GM23338 (cell line): ENCODE data around the gene SLC2A1. TPM values are rescaled to one million over a fixed set of nuclear protein-coding genes. Genes with fewer than 3 reads are reported as not detected.

Experiments
- ATAC-seq: fragments of 200-7000 bp; cut with Tn5 transposase; 3 replicates; pipeline ENCODE4 v1.9.1; 2020
- DNase-seq: peaks from one replicate; pipeline ENCODE4 v3.0.0-alpha.2; 2015; ENCODE audit warnings: low spot score
- H2AFZ ChIP-seq: fragments of 200-600 bp; sonication (generic); 2 replicates; pipeline ENCODE4 v1.8.0; 2016; ENCODE audit warnings: antibody characterized with exemption, mild to moderate bottlenecking, moderate library complexity
- H3F3A ChIP-seq: fragments of 200-600 bp; sonication (generic); replicated peaks from 2 replicates; pipeline ENCODE4 v1.8.0; 2017; ENCODE audit warnings: antibody characterized with exemption, mixed run types, low read depth
- H3K27ac ChIP-seq: fragments of 200-600 bp; sonication (generic); 2 replicates; pipeline ENCODE4 v1.6.1; 2016; ENCODE audit warnings: low read depth
- H3K27me3 ChIP-seq: fragments of 200-600 bp; sonication (generic); 2 replicates; pipeline ENCODE4 v1.8.0; 2016; ENCODE audit warnings: mild to moderate bottlenecking, mixed run types, moderate library complexity; ENCODE audit not compliant: insufficient read depth
- H3K36me3 ChIP-seq: fragments of 200-600 bp; sonication (generic); 2 replicates; pipeline ENCODE4 v1.8.0; 2016; ENCODE audit warnings: mild to moderate bottlenecking; ENCODE audit not compliant: insufficient read depth
- H3K4me1 ChIP-seq: fragments of 200-600 bp; sonication (generic); 2 replicates; pipeline ENCODE4 v1.8.0; 2016; ENCODE audit warnings: mild to moderate bottlenecking, moderate library complexity; ENCODE audit not compliant: insufficient read depth
- H3K4me2 ChIP-seq: fragments of 200-600 bp; sonication (generic); 2 replicates; pipeline ENCODE4 v1.7.1; 2017; ENCODE audit warnings: mixed run types
- H3K4me3 ChIP-seq: fragments of 200-600 bp; sonication (generic); 2 replicates; pipeline ENCODE4 v1.6.1; 2016; ENCODE audit warnings: mixed run types
- H3K79me2 ChIP-seq: fragments of 200-600 bp; sonication (generic); replicated peaks from 2 replicates; pipeline ENCODE4 v1.8.0; 2017; ENCODE audit warnings: mild to moderate bottlenecking; ENCODE audit not compliant: insufficient read depth
- H3K9me2 ChIP-seq: fragments of 200-600 bp; sonication (generic); 2 replicates; pipeline ENCODE4 v1.8.0; 2017; ENCODE audit not compliant: insufficient read depth
- H4K20me1 ChIP-seq: fragments of 200-600 bp; sonication (generic); replicated peaks from 2 replicates; pipeline ENCODE4 v1.8.0; 2017; ENCODE audit warnings: mild to moderate bottlenecking; ENCODE audit not compliant: insufficient read depth
- H3K27ac Mint-ChIP-seq: 2 replicates; pipeline ENCODE4 v1.8.0; 2020; ENCODE audit warnings: inconsistent platforms, mild to moderate bottlenecking, moderate library complexity, mixed read lengths
- H3K27me3 Mint-ChIP-seq: 3 replicates; pipeline ENCODE4 v1.8.0; 2022; ENCODE audit warnings: low read depth, mild to moderate bottlenecking, moderate library complexity, mixed read lengths, inconsistent platforms; ENCODE audit not compliant: insufficient read depth, poor library complexity
- H3K36me3 Mint-ChIP-seq: 3 replicates; pipeline ENCODE4 v1.8.0; 2021; ENCODE audit warnings: low read depth, mild to moderate bottlenecking, inconsistent platforms, moderate library complexity, mixed read lengths
- H3K4me1 Mint-ChIP-seq: 3 replicates; pipeline ENCODE4 v1.8.0; 2020; ENCODE audit warnings: mild to moderate bottlenecking, inconsistent platforms, mixed read lengths
- H3K4me3 Mint-ChIP-seq: 3 replicates; pipeline ENCODE4 v1.8.0; 2021; ENCODE audit warnings: moderate library complexity, mild to moderate bottlenecking, inconsistent platforms, mixed read lengths
- H3K9me3 Mint-ChIP-seq: 3 replicates; pipeline ENCODE4 v1.8.0; 2020; ENCODE audit warnings: moderate library complexity, mild to moderate bottlenecking, inconsistent platforms, mixed read lengths
- JUNB ChIP-seq: IDR thresholded peaks from one replicate; pipeline ENCODE4 v1.6.1; 2016; ENCODE audit warnings: antibody characterized with exemption; ENCODE audit not compliant: unreplicated experiment
- NANOG ChIP-seq: IDR thresholded peaks from 2 replicates; pipeline ENCODE4 v1.6.1; 2016; ENCODE audit warnings: antibody characterized with exemption, borderline replicate concordance
- POLR2AphosphoS5 ChIP-seq: IDR thresholded peaks from 2 replicates; pipeline ENCODE4 v1.6.1; 2016; ENCODE audit warnings: antibody characterized with exemption, low read depth
- STAT1 ChIP-seq: IDR thresholded peaks from one replicate; pipeline ENCODE4 v1.6.1; 2016; ENCODE audit warnings: antibody characterized with exemption; ENCODE audit not compliant: unreplicated experiment
- ZNF114 ChIP-seq: fragments of 250-450 bp; sonication (Bioruptor Pico); IDR thresholded peaks from 2 replicates; pipeline ENCODE4 v1.5.0; 2020; ENCODE audit warnings: mild to moderate bottlenecking, moderate library complexity
- ZNF331 ChIP-seq: fragments of 250-450 bp; sonication (Bioruptor Pico); IDR thresholded peaks from 2 replicates; pipeline ENCODE4 v1.5.0; 2020; ENCODE audit warnings: low read depth, mild to moderate bottlenecking, moderate library complexity
- polyA plus RNA-seq: library from polyadenylated mRNA; unstranded; fragments of >200 nt; fragmentation: Nextera tagmentation; extraction: Ambion mirVana; gene quantifications from 2 replicates; pipeline ENCODE4 v1.2.1, GENCODE V29; 2016
- total RNA-seq: library from RNA; depleted of rRNA; stranded (reverse); fragments of >200 nt; shearing (Covaris generic); gene quantifications from 2 replicates; pipeline ENCODE4 v1.2.3, GENCODE V29; 2014
- TF ChIP-seq, protein P1 (sequence below): fragments of 250-450 bp; sonication (Bioruptor Pico); IDR thresholded peaks from 2 replicates; pipeline ENCODE4 v1.5.0; 2020; ENCODE audit warnings: mild to moderate bottlenecking, moderate library complexity
- TF ChIP-seq, protein P2 (sequence below): IDR thresholded peaks from one replicate; pipeline ENCODE4 v1.6.1; 2018; ENCODE audit warnings: antibody characterized with exemption; ENCODE audit not compliant: unreplicated experiment
- TF ChIP-seq, protein P3 (sequence below), 2 experiments: fragments of 200-600 bp in 1 of 2; sonication (generic) in 1 of 2; conservative IDR thresholded peaks; 2 replicates each; pipeline versions ENCODE4 v1.5.1 to v1.6.1; 2016 to 2017; ENCODE audit warnings: antibody characterized with exemption in 2 of 2, low read depth in 2 of 2, mild to moderate bottlenecking in 2 of 2, moderate library complexity in 1 of 2
- TF ChIP-seq, protein P4 (sequence below): IDR thresholded peaks from 2 replicates; pipeline ENCODE4 v1.6.1; 2016; ENCODE audit warnings: antibody characterized with exemption

The SLC2A1 gene
- total and polyA plus RNA-seq, 2 experiments from 2014 or later: 66.1 to 305 TPM

DNA sequence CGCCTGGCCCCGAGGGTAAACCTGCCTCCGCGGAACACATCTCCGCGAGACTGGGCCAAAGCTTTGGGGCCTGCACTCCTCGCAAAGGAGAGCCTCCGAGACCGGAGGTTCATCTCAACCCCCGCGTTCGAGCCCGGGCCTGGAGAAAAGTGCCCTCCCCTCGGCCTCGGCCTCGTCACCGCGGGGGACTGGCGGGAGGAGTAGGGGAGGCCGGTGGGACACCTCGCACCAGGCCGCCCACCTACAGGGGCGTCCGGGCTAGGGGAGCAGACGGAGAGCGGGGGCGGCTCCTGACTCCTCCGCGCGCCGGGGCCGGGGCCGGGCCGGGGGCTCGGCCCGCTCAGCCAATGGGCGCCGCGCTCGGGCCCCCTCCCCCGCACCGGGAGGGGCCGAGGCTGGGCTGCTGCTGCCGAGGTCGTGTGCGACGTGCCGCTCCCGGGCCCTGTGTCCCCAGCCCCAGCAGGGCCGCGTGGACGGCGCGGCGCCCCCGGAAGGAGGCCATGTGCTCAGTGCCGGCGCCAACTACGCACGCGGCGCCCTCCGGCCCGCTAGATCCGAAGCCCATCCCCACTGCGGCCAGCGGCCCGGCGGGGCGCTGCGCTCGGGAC, 684 bp downstream of the SLC2A1 start (continued):
- TF ChIP-seq, protein P1, sequence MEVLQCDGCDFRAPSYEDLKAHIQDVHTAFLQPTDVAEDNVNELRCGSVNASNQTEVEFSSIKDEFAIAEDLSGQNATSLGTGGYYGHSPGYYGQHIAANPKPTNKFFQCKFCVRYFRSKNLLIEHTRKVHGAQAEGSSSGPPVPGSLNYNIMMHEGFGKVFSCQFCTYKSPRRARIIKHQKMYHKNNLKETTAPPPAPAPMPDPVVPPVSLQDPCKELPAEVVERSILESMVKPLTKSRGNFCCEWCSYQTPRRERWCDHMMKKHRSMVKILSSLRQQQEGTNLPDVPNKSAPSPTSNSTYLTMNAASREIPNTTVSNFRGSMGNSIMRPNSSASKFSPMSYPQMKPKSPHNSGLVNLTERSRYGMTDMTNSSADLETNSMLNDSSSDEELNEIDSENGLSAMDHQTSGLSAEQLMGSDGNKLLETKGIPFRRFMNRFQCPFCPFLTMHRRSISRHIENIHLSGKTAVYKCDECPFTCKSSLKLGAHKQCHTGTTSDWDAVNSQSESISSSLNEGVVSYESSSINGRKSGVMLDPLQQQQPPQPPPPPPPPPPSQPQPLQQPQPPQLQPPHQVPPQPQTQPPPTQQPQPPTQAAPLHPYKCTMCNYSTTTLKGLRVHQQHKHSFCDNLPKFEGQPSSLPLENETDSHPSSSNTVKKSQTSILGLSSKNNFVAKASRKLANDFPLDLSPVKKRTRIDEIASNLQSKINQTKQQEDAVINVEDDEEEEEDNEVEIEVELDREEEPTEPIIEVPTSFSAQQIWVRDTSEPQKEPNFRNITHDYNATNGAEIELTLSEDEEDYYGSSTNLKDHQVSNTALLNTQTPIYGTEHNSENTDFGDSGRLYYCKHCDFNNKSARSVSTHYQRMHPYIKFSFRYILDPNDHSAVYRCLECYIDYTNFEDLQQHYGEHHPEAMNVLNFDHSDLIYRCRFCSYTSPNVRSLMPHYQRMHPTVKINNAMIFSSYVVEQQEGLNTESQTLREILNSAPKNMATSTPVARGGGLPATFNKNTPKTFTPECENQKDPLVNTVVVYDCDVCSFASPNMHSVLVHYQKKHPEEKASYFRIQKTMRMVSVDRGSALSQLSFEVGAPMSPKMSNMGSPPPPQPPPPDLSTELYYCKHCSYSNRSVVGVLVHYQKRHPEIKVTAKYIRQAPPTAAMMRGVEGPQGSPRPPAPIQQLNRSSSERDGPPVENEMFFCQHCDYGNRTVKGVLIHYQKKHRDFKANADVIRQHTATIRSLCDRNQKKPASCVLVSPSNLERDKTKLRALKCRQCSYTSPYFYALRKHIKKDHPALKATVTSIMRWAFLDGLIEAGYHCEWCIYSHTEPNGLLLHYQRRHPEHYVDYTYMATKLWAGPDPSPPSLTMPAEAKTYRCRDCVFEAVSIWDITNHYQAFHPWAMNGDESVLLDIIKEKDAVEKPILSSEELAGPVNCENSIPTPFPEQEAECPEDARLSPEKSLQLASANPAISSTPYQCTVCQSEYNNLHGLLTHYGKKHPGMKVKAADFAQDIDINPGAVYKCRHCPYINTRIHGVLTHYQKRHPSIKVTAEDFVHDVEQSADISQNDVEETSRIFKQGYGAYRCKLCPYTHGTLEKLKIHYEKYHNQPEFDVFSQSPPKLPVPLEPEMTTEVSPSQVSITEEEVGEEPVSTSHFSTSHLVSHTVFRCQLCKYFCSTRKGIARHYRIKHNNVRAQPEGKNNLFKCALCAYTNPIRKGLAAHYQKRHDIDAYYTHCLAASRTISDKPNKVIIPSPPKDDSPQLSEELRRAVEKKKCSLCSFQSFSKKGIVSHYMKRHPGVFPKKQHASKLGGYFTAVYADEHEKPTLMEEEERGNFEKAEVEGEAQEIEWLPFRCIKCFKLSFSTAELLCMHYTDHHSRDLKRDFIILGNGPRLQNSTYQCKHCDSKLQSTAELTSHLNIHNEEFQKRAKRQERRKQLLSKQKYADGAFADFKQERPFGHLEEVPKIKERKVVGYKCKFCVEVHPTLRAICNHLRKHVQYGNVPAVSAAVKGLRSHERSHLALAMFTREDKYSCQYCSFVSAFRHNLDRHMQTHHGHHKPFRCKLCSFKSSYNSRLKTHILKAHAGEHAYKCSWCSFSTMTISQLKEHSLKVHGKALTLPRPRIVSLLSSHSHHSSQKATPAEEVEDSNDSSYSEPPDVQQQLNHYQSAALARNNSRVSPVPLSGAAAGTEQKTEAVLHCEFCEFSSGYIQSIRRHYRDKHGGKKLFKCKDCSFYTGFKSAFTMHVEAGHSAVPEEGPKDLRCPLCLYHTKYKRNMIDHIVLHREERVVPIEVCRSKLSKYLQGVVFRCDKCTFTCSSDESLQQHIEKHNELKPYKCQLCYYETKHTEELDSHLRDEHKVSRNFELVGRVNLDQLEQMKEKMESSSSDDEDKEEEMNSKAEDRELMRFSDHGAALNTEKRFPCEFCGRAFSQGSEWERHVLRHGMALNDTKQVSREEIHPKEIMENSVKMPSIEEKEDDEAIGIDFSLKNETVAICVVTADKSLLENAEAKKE: no peak
- TF ChIP-seq STAT1 (no peak), ZNF331 (CRISPR knock-in tag) (no peak), JUNB (no peak)

DNA sequence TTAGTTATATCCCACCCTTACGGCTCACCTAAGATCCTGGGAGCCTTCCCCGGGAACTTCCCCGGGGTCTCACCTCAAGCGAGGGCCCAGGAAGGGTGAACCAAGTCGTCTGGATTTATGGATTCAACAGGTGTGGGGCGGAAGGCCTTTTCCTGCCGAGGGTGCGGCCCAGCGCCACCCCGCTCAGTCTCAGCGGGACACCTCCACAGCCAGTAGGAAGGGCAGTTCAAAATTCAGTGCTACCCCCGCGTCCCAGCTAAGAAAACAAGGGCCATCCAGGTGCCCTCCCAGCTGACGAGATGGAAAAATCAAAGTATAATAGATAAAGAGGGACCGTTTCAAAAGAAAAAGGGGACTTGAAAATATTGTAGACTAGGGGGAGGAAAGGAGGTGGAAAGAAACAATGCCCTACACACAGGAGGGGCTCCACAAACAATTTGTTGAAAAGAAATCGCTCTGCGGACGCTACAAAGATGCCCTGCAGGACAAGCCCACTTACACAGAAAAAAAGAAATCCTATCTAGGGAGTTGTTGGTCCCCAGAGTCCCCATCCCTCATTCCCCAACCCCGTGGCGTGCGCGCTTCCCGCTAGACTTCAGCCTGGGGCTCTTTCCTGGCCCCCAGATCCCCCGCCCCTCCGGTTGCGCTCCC, 1.3 kb downstream of the SLC2A1 start:
- Histone ChIP-seq H3K4me3 (peak overlapping the region; percentile 98), H4K20me1 (peaks cover 53% of the 10 kb centered on the region), H2AFZ (no peak overlapping the region), H3K4me1 (peaks cover 71% of the 10 kb centered on the region), H3F3A (peaks cover 28% of the 10 kb centered on the region), H3K36me3 (peaks cover 27% of the 10 kb centered on the region), H3K27ac (peak overlapping the region; percentile 63; the same call in 1 of the 2 replicates), H3K79me2 (peaks cover 87% of the 10 kb centered on the region), H3K9me2 (no peaks in the 10 kb centered on the region), H3K27me3 (no peaks in the 10 kb centered on the region), H3K4me2 (peak overlapping the region; percentile 90)
- Mint-ChIP-seq H3K36me3 (peaks cover 54% of the 10 kb centered on the region), H3K4me1 (peaks cover 62% of the 10 kb centered on the region), H3K27ac (peak overlapping the region; percentile 94), H3K9me3 (no peaks in the 10 kb centered on the region; the same call in 1 of the 3 replicates), H3K27me3 (peaks cover 25% of the 10 kb centered on the region), H3K4me3 (peak overlapping the region; percentile 98)
- DNase-seq (peak; percentile 47), ATAC-seq (no peak)
- TF ChIP-seq STAT1 (no peak), ZNF331 (CRISPR knock-in tag) (no peak), ZNF114 (CRISPR knock-in tag) (no peak), JUNB (no peak), POLR2AphosphoS5 (no peak), NANOG (no peak)
- TF ChIP-seq, protein P2, sequence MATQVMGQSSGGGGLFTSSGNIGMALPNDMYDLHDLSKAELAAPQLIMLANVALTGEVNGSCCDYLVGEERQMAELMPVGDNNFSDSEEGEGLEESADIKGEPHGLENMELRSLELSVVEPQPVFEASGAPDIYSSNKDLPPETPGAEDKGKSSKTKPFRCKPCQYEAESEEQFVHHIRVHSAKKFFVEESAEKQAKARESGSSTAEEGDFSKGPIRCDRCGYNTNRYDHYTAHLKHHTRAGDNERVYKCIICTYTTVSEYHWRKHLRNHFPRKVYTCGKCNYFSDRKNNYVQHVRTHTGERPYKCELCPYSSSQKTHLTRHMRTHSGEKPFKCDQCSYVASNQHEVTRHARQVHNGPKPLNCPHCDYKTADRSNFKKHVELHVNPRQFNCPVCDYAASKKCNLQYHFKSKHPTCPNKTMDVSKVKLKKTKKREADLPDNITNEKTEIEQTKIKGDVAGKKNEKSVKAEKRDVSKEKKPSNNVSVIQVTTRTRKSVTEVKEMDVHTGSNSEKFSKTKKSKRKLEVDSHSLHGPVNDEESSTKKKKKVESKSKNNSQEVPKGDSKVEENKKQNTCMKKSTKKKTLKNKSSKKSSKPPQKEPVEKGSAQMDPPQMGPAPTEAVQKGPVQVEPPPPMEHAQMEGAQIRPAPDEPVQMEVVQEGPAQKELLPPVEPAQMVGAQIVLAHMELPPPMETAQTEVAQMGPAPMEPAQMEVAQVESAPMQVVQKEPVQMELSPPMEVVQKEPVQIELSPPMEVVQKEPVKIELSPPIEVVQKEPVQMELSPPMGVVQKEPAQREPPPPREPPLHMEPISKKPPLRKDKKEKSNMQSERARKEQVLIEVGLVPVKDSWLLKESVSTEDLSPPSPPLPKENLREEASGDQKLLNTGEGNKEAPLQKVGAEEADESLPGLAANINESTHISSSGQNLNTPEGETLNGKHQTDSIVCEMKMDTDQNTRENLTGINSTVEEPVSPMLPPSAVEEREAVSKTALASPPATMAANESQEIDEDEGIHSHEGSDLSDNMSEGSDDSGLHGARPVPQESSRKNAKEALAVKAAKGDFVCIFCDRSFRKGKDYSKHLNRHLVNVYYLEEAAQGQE: no peak
- TF ChIP-seq, protein P3, sequence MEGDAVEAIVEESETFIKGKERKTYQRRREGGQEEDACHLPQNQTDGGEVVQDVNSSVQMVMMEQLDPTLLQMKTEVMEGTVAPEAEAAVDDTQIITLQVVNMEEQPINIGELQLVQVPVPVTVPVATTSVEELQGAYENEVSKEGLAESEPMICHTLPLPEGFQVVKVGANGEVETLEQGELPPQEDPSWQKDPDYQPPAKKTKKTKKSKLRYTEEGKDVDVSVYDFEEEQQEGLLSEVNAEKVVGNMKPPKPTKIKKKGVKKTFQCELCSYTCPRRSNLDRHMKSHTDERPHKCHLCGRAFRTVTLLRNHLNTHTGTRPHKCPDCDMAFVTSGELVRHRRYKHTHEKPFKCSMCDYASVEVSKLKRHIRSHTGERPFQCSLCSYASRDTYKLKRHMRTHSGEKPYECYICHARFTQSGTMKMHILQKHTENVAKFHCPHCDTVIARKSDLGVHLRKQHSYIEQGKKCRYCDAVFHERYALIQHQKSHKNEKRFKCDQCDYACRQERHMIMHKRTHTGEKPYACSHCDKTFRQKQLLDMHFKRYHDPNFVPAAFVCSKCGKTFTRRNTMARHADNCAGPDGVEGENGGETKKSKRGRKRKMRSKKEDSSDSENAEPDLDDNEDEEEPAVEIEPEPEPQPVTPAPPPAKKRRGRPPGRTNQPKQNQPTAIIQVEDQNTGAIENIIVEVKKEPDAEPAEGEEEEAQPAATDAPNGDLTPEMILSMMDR (conservative IDR thresholded peaks at IDR 0.05; ENCODE audit: low read depth in 2 of 2): no peak
- TF ChIP-seq, protein P4, sequence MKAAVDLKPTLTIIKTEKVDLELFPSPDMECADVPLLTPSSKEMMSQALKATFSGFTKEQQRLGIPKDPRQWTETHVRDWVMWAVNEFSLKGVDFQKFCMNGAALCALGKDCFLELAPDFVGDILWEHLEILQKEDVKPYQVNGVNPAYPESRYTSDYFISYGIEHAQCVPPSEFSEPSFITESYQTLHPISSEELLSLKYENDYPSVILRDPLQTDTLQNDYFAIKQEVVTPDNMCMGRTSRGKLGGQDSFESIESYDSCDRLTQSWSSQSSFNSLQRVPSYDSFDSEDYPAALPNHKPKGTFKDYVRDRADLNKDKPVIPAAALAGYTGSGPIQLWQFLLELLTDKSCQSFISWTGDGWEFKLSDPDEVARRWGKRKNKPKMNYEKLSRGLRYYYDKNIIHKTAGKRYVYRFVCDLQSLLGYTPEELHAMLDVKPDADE: no peak
